HepG2 (cell line): ENCODE data around the gene PSRC1. TPM values are rescaled to one million over a fixed set of nuclear protein-coding genes. Genes with fewer than 3 reads are reported as not detected.

Experiments used
- ATAC-seq: fragments of 200-7000 bp; cut with Tn5 transposase; 3 replicates; pipeline ENCODE4 v1.9.1; 2020; ENCODE audit warnings: mild to moderate bottlenecking, moderate library complexity
- BruUV-seq: library from RNA; stranded (reverse); fragments of 400-500 nt; replicated peaks from 2 replicates; lab custom pipeline; 2021; lab: Mats Ljungman, UMichigan
- CTCF ChIA-PET: fragments of 300-600 bp; formaldehyde crosslinking; extraction: SDS; loops from one replicate; lab custom pipeline; 2021; ENCODE audit warnings: low total read pairs, inconsistent platforms, low intra/inter-chr PET ratio; lab: Yijun Ruan, JAX
- POLR2A ChIA-PET: fragments of 350-600 bp; sonication (Branson Sonifier 250); formaldehyde crosslinking; loops from one replicate; lab custom pipeline; 2020; ENCODE audit warnings: antibody characterized with exemption, inconsistent platforms; lab: Yijun Ruan, JAX
- DNase-seq: peaks from one replicate; pipeline ENCODE4 v3.0.0-alpha.2; 2015; ENCODE audit warnings: low spot score
- FAIRE-seq: peaks from 3 replicates; lab custom pipeline; 2011; peaks lifted over from hg19 to GRCh38; lab: Jason Lieb, UNC
- H2AFZ ChIP-seq: one replicate; pipeline ENCODE4 v1.6.1; 2011; ENCODE audit warnings: low read length, inconsistent platforms
- H3K27ac ChIP-seq: fragments of 300-600 bp; 3 replicates; pipeline ENCODE4 v1.8.0; 2011; ENCODE audit warnings: mixed run types, mild to moderate bottlenecking, mixed read lengths, low read length, inconsistent platforms; ENCODE audit not compliant: insufficient read depth; ENCODE audit errors: extremely low read length
- H3K27me3 ChIP-seq, 2 experiments: fragments of 200-600 bp in 1 of 2; 2 replicates in 1 of 2; 3 replicates in 1 of 2; pipeline versions ENCODE4 v1.6.0 to v1.8.0; 2011; ENCODE audit warnings: low read length in 2 of 2, mild to moderate bottlenecking in 2 of 2, moderate library complexity in 2 of 2, inconsistent platforms in 1 of 2; ENCODE audit not compliant: insufficient read depth in 2 of 2, control insufficient read depth in 1 of 2
- H3K36me3 ChIP-seq, 2 experiments: fragments of 200-600 bp in 1 of 2; replicated peaks in 1 of 2; 2 replicates in 1 of 2; 3 replicates in 1 of 2; pipeline versions ENCODE4 v1.5.1 to v1.8.0; 2011; ENCODE audit warnings: low read length in 2 of 2, inconsistent platforms in 1 of 2; ENCODE audit not compliant: insufficient read depth in 2 of 2, control insufficient read depth in 1 of 2
- H3K4me1 ChIP-seq: 2 replicates; pipeline ENCODE4 v1.5.1; 2012; ENCODE audit warnings: low read length, inconsistent platforms; ENCODE audit not compliant: insufficient read depth
- H3K4me2 ChIP-seq: 2 replicates; pipeline ENCODE4 v1.6.0; 2011; ENCODE audit warnings: low read depth, low read length, inconsistent platforms
- H3K4me3 ChIP-seq, 3 experiments: fragments of 200-600 bp in 1 of 3; sonication (generic), shearing (Covaris generic) in 1 of 3; replicated peaks in 1 of 3; 2 replicates each; pipeline ENCODE4 v1.5.1; 2011 to 2016; ENCODE audit warnings: low read length in 3 of 3, inconsistent platforms in 2 of 3, low read depth in 2 of 3, mild to moderate bottlenecking in 2 of 3, control low read depth in 1 of 3, mixed read lengths in 1 of 3; ENCODE audit not compliant: insufficient read depth in 1 of 3
- H3K79me2 ChIP-seq: one replicate; pipeline ENCODE4 v1.6.1; 2011; ENCODE audit warnings: low read length, inconsistent platforms; ENCODE audit not compliant: insufficient read depth
- H3K9ac ChIP-seq: 2 replicates; pipeline ENCODE4 v1.6.0; 2011; ENCODE audit warnings: mild to moderate bottlenecking, low read depth, low read length, inconsistent platforms; ENCODE audit not compliant: insufficient read depth
- H3K9me3 ChIP-seq: 2 replicates; pipeline ENCODE4 v1.5.1; 2012; ENCODE audit warnings: mild to moderate bottlenecking, low read length
- H4K20me1 ChIP-seq: 2 replicates; pipeline ENCODE4 v1.6.0; 2011; ENCODE audit warnings: inconsistent platforms, mild to moderate bottlenecking, low read length, moderate library complexity; ENCODE audit not compliant: insufficient read depth
- ATAD3A ChIP-seq: sonication (generic); formaldehyde crosslinking; IDR thresholded peaks from 2 replicates; pipeline ENCODE4 v1.4.0; 2020; ENCODE audit warnings: missing genetic modification reagents
- CBX2 ChIP-seq, 2 experiments: fragments of 200-600 bp in 1 of 2; sonication (generic); formaldehyde crosslinking in 1 of 2; IDR thresholded peaks; 2 replicates each; pipeline versions ENCODE4 v1.7.0 to v1.8.1; 2018 to 2022; ENCODE audit warnings: low read depth in 2 of 2, low read length in 1 of 2, mild to moderate bottlenecking in 1 of 2, missing genetic modification reagents in 1 of 2
- E2F2 ChIP-seq: sonication (generic); formaldehyde crosslinking; IDR thresholded peaks from 2 replicates; pipeline ENCODE4 v1.4.0; 2020; ENCODE audit warnings: missing genetic modification reagents, borderline replicate concordance
- HNRNPH1 ChIP-seq: fragments of 200-400 bp; formaldehyde crosslinking; optimal IDR thresholded peaks from 2 replicates; pipeline ENCODE3; 2017; ENCODE audit warnings: mild to moderate bottlenecking, low read depth, low read length
- HOXA5 ChIP-seq: sonication (generic); formaldehyde crosslinking; IDR thresholded peaks from 2 replicates; pipeline ENCODE4 v1.4.0; 2020; ENCODE audit warnings: missing genetic modification reagents
- LBX2 ChIP-seq: sonication (generic); formaldehyde crosslinking; IDR thresholded peaks from 2 replicates; pipeline ENCODE4 v1.5.0; 2020; ENCODE audit warnings: missing genetic modification reagents, mild to moderate bottlenecking, borderline replicate concordance
- MAFK ChIP-seq, 2 experiments: IDR thresholded peaks in 1 of 2; conservative IDR thresholded peaks in 1 of 2; 2 replicates each; pipeline ENCODE4 v1.6.1; 2011; ENCODE audit warnings: improper control_type of control experiment in 2 of 2, low read length in 2 of 2
- ONECUT2 ChIP-seq: sonication (generic); formaldehyde crosslinking; IDR thresholded peaks from 2 replicates; pipeline ENCODE4 v1.4.0; 2020; ENCODE audit warnings: missing genetic modification reagents
- PRDM4 ChIP-seq: sonication (generic); formaldehyde crosslinking; IDR thresholded peaks from 2 replicates; pipeline ENCODE4 v1.9.0; 2021; ENCODE audit warnings: missing genetic modification reagents, borderline replicate concordance
- RBAK ChIP-seq: sonication (generic); formaldehyde crosslinking; IDR thresholded peaks from 2 replicates; pipeline ENCODE4 v1.5.1; 2020; ENCODE audit warnings: mild to moderate bottlenecking, missing genetic modification reagents
- SYNCRIP ChIP-seq: fragments of 200-400 bp; formaldehyde crosslinking; IDR thresholded peaks from 2 replicates; pipeline ENCODE4 v1.6.1; 2018; ENCODE audit warnings: mild to moderate bottlenecking, low read depth, low read length; ENCODE audit not compliant: insufficient read depth
- TEF ChIP-seq: sonication (generic); formaldehyde crosslinking; IDR thresholded peaks from 2 replicates; pipeline ENCODE4 v1.5.0; 2020; ENCODE audit warnings: missing genetic modification reagents
- ZBTB21 ChIP-seq: sonication (generic); formaldehyde crosslinking; IDR thresholded peaks from 2 replicates; pipeline ENCODE4 v1.4.0; 2020; ENCODE audit warnings: missing genetic modification reagents
- ZFP82 ChIP-seq: sonication (generic); formaldehyde crosslinking; IDR thresholded peaks from 2 replicates; pipeline ENCODE4 v1.5.1; 2020; ENCODE audit warnings: mild to moderate bottlenecking, missing genetic modification reagents, borderline replicate concordance
- ZNF121 ChIP-seq: sonication (generic); formaldehyde crosslinking; IDR thresholded peaks from 2 replicates; pipeline ENCODE4 v1.5.0; 2020; ENCODE audit warnings: mild to moderate bottlenecking, missing genetic modification reagents
- ZNF224 ChIP-seq: sonication (generic); formaldehyde crosslinking; IDR thresholded peaks from 2 replicates; pipeline ENCODE4 v1.5.0; 2020; ENCODE audit warnings: mild to moderate bottlenecking, missing genetic modification reagents
- ZNF564 ChIP-seq: sonication (generic); formaldehyde crosslinking; IDR thresholded peaks from 2 replicates; pipeline ENCODE4 v1.8.1; 2023; ENCODE audit warnings: mild to moderate bottlenecking, missing genetic modification reagents
- ZNF570 ChIP-seq: sonication (generic); formaldehyde crosslinking; IDR thresholded peaks from 2 replicates; pipeline ENCODE4 v1.4.0; 2020; ENCODE audit warnings: mild to moderate bottlenecking, missing genetic modification reagents, borderline replicate concordance
- ZNF615 ChIP-seq: sonication (generic); formaldehyde crosslinking; IDR thresholded peaks from 2 replicates; pipeline ENCODE4 v1.5.0; 2020; ENCODE audit warnings: mild to moderate bottlenecking, missing genetic modification reagents, borderline replicate concordance
- ZNF776 ChIP-seq: sonication (generic); formaldehyde crosslinking; IDR thresholded peaks from 2 replicates; pipeline ENCODE4 v1.4.0; 2020; ENCODE audit warnings: mild to moderate bottlenecking, missing genetic modification reagents
- ZSCAN20 ChIP-seq: sonication (generic); formaldehyde crosslinking; IDR thresholded peaks from 2 replicates; pipeline ENCODE4 v1.4.0; 2020; ENCODE audit warnings: missing genetic modification reagents, mild to moderate bottlenecking, borderline replicate concordance
- ZSCAN25 ChIP-seq: sonication (generic); formaldehyde crosslinking; IDR thresholded peaks from 2 replicates; pipeline ENCODE4 v1.8.0; 2022; ENCODE audit warnings: mild to moderate bottlenecking, missing genetic modification reagents
- WGBS: methylation state at CpG from one replicate; pipeline ENCODE4 v1.1.6; 2017; ENCODE audit warnings: low lambda C conversion rate; 5-methylcytosine and 5-hydroxymethylcytosine counted together
- in situ Hi-C: cut with HindIII; loops from 2 replicates; pipeline ENCODE4 v1.10.0; 2017; ENCODE audit warnings: low pct_unique_long_range_greater_than_20kb; ENCODE audit not compliant: extremely low pct_ligation_motif_present
- intact Hi-C: fragments of 100-400 bp; cut with micrococcal nuclease; formaldehyde crosslinking; loops from one replicate; pipeline ENCODE4 v1.10.0; 2022; ENCODE audit not compliant: unreplicated experiment
- polyA plus RNA-seq, 8 experiments: library from polyadenylated mRNA; depleted of rRNA in 3 of 8; stranded (reverse) in 7 of 8; unstranded in 1 of 8; fragments of >200 nt; fragmentation: Illumina TruSeq in 4 of 8; extraction: Trizol in 4 of 8; gene quantifications; 2 replicates each; pipeline versions ENCODE4 v1.2.1 to v1.2.3, GENCODE V29; 2011 to 2016; ENCODE audit warnings: low read depth in 4 of 8, missing spikeins in 1 of 8, mixed read lengths in 1 of 8; ENCODE audit not compliant: insufficient read depth in 1 of 8
- total RNA-seq, 5 experiments: library from RNA; depleted of rRNA; stranded (reverse); fragments of >200 nt; fragmentation: Illumina TruSeq; extraction: Trizol; gene quantifications; 2 replicates each; pipeline ENCODE4 v1.2.3, GENCODE V29; 2016; ENCODE audit warnings: low read depth in 1 of 5

PSRC1 gene
- total and polyA plus RNA-seq, 2 of the 13 experiments (the other 11 are each of a cell fraction or from before 2014, with no cell fraction given) = 28.6 to 30.3 TPM

- TF ChIP-seq ZNF615 (CRISPR knock-in tag) (no peak), PRDM4 (CRISPR knock-in tag) (no peak), ZNF570 (no peak), ZNF776 (CRISPR knock-in tag) (no peak), TEF (no peak), HNRNPH1 (no peak), HOXA5 (no peak), ZNF564 (CRISPR knock-in tag) (no peak), ZNF224 (CRISPR knock-in tag) (no peak), RBAK (no peak)
These were observed 33.6 kb upstream of the PSRC1 start (continued) for GRCh38 chr1:109316506-109316905.

GRCh38 chr1:109315288-109315687 lies 32.3 kb upstream of the PSRC1 start:
- BruUV-seq = no TSS peak
- no peak for TF ChIP-seq E2F2 (CRISPR knock-in tag)
- TF ChIP-seq CBX2 (IDR thresholded peaks at IDR 0.05; ENCODE audit: low read depth, low read length) = no peak
- no peak for TF ChIP-seq CBX2 (CRISPR knock-in tag; IDR thresholded peaks at IDR 0.05; ENCODE audit: low read depth)
- TF ChIP-seq ZBTB21 (CRISPR knock-in tag) = no peak
- TF ChIP-seq ATAD3A (CRISPR knock-in tag) = no peak
- no peak for TF ChIP-seq ZSCAN20 (CRISPR knock-in tag)
- no peak for TF ChIP-seq ZNF121 (CRISPR knock-in tag)
- TF ChIP-seq ONECUT2 (CRISPR knock-in tag) = no peak
- TF ChIP-seq LBX2 (CRISPR knock-in tag) = no peak
- TF ChIP-seq ZFP82 (CRISPR knock-in tag) = no peak
- no peak for TF ChIP-seq SYNCRIP
- TF ChIP-seq MAFK (conservative IDR thresholded peaks at IDR 0.05 in 1 of 2, IDR thresholded peaks at IDR 0.05 in 1 of 2; ENCODE audit: low read length in 2 of 2) = no peak
- TF ChIP-seq ZSCAN25 (CRISPR knock-in tag) = no peak
- Histone ChIP-seq H3K79me2 (no peaks in the 10 kb centered on the region), H4K20me1 (no peaks in the 10 kb centered on the region), H3K9ac (no peak overlapping the region), H3K27me3 (no peaks in the 10 kb centered on the region), H3K4me3 (no peak overlapping the region), H3K36me3 (peaks cover 27 to 71% of the 10 kb centered on the region in 2 experiments), H3K4me1 (peaks cover 16% of the 10 kb centered on the region), H3K4me2 (no peak overlapping the region), H3K27ac (no peak overlapping the region), H3K9me3 (no peaks in the 10 kb centered on the region), H2AFZ (no peak overlapping the region)
- WGBS = 98% methylated on average over 4 of the region's 4 CpGs
- ChIA-PET CTCF (no interaction called here), POLR2A (no interaction called here)
- no peak for DNase-seq
- in situ Hi-C loops (no loop called here), intact Hi-C loops (no loop called here)
- no peak for FAIRE-seq
- no peak for ATAC-seq
